ENCODE results near the gene SERPINB5.

DNA sequence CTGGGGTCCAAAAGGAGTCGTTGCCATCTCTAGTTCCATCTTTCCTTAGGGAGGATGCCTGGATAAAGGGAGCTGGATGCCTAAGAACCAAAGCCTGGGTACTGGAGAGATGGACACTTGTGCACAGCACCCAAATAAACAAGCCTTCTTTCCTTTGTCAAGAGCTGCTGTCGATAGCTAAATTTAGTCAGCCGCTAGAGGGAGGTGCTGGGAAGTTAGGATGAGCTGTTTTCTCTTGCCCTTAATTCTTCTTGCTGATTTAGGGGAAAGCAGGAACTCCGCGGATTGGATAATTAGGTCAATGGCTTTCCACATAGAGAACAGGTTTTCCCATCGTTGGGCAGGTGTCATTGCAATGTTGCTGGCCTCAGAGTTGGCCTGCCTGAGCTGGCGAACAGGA lies 34.5 kb downstream of the SERPINB5 start:
- TF ChIP-seq POLR2A (IDR thresholded peaks at IDR 0.05; ENCODE audit: extremely low read depth, insufficient read length), result no peak
- TF ChIP-seq, protein P1, sequence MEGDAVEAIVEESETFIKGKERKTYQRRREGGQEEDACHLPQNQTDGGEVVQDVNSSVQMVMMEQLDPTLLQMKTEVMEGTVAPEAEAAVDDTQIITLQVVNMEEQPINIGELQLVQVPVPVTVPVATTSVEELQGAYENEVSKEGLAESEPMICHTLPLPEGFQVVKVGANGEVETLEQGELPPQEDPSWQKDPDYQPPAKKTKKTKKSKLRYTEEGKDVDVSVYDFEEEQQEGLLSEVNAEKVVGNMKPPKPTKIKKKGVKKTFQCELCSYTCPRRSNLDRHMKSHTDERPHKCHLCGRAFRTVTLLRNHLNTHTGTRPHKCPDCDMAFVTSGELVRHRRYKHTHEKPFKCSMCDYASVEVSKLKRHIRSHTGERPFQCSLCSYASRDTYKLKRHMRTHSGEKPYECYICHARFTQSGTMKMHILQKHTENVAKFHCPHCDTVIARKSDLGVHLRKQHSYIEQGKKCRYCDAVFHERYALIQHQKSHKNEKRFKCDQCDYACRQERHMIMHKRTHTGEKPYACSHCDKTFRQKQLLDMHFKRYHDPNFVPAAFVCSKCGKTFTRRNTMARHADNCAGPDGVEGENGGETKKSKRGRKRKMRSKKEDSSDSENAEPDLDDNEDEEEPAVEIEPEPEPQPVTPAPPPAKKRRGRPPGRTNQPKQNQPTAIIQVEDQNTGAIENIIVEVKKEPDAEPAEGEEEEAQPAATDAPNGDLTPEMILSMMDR (IDR thresholded peaks at IDR 0.05; ENCODE audit: low read depth, low read length), result no peak
- TF ChIP-seq, protein P2, sequence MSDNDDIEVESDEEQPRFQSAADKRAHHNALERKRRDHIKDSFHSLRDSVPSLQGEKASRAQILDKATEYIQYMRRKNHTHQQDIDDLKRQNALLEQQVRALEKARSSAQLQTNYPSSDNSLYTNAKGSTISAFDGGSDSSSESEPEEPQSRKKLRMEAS (IDR thresholded peaks at IDR 0.05; ENCODE audit: low read depth, low read length), result no peak
- no peak for TF ChIP-seq MYC (IDR thresholded peaks at IDR 0.05; ENCODE audit: low read depth, low read length)
